Testis (tissue), 3 donors: ENCODE data around the gene EME1. TPM values are rescaled to one million over a fixed set of nuclear protein-coding genes. Genes with fewer than 3 reads are reported as not detected.

Experiments used
- DNase-seq: peaks from one replicate; pipeline ENCODE4 v3.0.0-alpha.2; 2019
- H3K27ac ChIP-seq, 2 donors: fragments of 200-600 bp; sonication (generic); one replicate each; pipeline ENCODE4 v1.5.1; 2019
- H3K27me3 ChIP-seq: fragments of 200-600 bp; sonication (generic); one replicate; pipeline ENCODE4 v1.5.1; 2019
- H3K36me3 ChIP-seq: fragments of 200-600 bp; sonication (generic); one replicate; pipeline ENCODE4 v1.5.1; 2017; ENCODE audit warnings: low read depth; ENCODE audit errors: missing control alignments
- H3K4me1 ChIP-seq: fragments of 200-600 bp; sonication (generic); one replicate; pipeline ENCODE4 v1.5.1; 2019
- H3K4me3 ChIP-seq, 2 donors: fragments of 200-600 bp; sonication (generic); one replicate each; pipeline ENCODE4 v1.5.1; 2017 to 2019
- H3K9me3 ChIP-seq: fragments of 200-600 bp; sonication (generic); one replicate; pipeline ENCODE4 v1.5.1; 2017
- CTCF ChIP-seq, 3 experiments: fragments of 450-650 bp in 2 of 3; fragments of 200-600 bp in 1 of 3; sonication (generic) in 1 of 3; IDR thresholded peaks; one replicate each; pipeline ENCODE4 v1.5.1; 2016 to 2019; ENCODE audit warnings: antibody characterized with exemption in 3 of 3, mild to moderate bottlenecking in 2 of 3, moderate library complexity in 1 of 3
- POLR2A ChIP-seq: fragments of 450-650 bp; IDR thresholded peaks from one replicate; pipeline ENCODE4 v1.6.1; 2017; ENCODE audit warnings: antibody characterized with exemption, mild to moderate bottlenecking, moderate library complexity
- WGBS, 2 donors: methylation state at CpG; one replicate each; pipeline ENCODE4 v1.1.5; 2018; 5-methylcytosine and 5-hydroxymethylcytosine counted together
- intact Hi-C: fragments of 100-400 bp; cut with DNase I; formaldehyde crosslinking; loops from one replicate; pipeline ENCODE4 v1.15.1; 2023; ENCODE audit warnings: low total_unique reads
- polyA plus RNA-seq: library from polyadenylated mRNA; stranded (reverse); fragments of 350-450 nt; fragmentation: Illumina TruSeq; extraction: RNeasy Lipid Tissue Mini Kit (QIAGEN cat#74804); gene quantifications from one replicate; pipeline ENCODE4 v1.2.3, GENCODE V29; 2014; ENCODE audit warnings: low read depth, low replicate concordance; ENCODE audit not compliant: insufficient read depth
- total RNA-seq, 2 donors: library from RNA; depleted of rRNA; stranded (reverse); fragments of >200 nt; gene quantifications; one replicate each; pipeline ENCODE4 v1.2.3, GENCODE V29; 2016

EME1 gene
- total and polyA plus RNA-seq, 3 donors from 2014 or later: 15.6 to 22.8 (median 19.3) TPM

- Histone ChIP-seq H3K36me3 (no peaks in the 10 kb centered on the region), H3K4me3 (no peak overlapping the region), H3K27me3 (no peaks in the 10 kb centered on the region), H3K4me1 (no peaks in the 10 kb centered on the region), H3K9me3 (no peaks in the 10 kb centered on the region), H3K27ac (no peak overlapping the region)
- intact Hi-C loops: no loop called here
- 93 to 97% methylated on average over 2 of the region's 2 CpGs for WGBS, 2 donors
- no peak for DNase-seq
- TF ChIP-seq CTCF (IDR thresholded peaks at IDR 0.05) (no peak), POLR2A (no peak)
Measured at GRCh38 chr17:50337956-50338355, 35.1 kb upstream of the EME1 start.

- no peak for DNase-seq
- intact Hi-C loops: no loop called here
- Histone ChIP-seq H3K27me3 (no peaks in the 10 kb centered on the region), H3K36me3 (no peaks in the 10 kb centered on the region), H3K27ac (no peak overlapping the region), H3K4me3 (no peak overlapping the region), H3K4me1 (no peaks in the 10 kb centered on the region), H3K9me3 (no peaks in the 10 kb centered on the region)
- TF ChIP-seq CTCF (IDR thresholded peaks at IDR 0.05) (no peak), POLR2A (no peak)
Measured at GRCh38 chr17:50338645-50339044, 34.4 kb upstream of the EME1 start.

- Histone ChIP-seq H3K4me1 (no peaks in the 10 kb centered on the region), H3K9me3 (no peaks in the 10 kb centered on the region), H3K27me3 (no peaks in the 10 kb centered on the region), H3K27ac (no peak overlapping the region), H3K4me3 (no peak overlapping the region), H3K36me3 (no peaks in the 10 kb centered on the region)
- no peak for TF ChIP-seq POLR2A
- TF ChIP-seq CTCF (IDR thresholded peaks at IDR 0.05): no peak
- intact Hi-C loops: no loop called here
- no peak for DNase-seq
Measured at GRCh38 chr17:50339381-50339780, 33.6 kb upstream of the EME1 start.

- no peaks in the 10 kb centered on the region for H3K9me3 ChIP-seq
- WGBS, 2 donors: 61 to 63% methylated on average over 10 to 13 of the region's 13 CpGs
- H3K27ac ChIP-seq: no peak overlapping the region
- peaks cover 17% of the 10 kb centered on the region for H3K4me1 ChIP-seq
- DNase-seq: no peak
- TF ChIP-seq CTCF (IDR thresholded peaks at IDR 0.05) (no peak), POLR2A (no peak)
- H3K27me3 ChIP-seq: no peaks in the 10 kb centered on the region
- peak overlapping the region in 1 of 2 donors; percentile 68 for H3K4me3 ChIP-seq
- intact Hi-C loops: no loop called here
- H3K36me3 ChIP-seq: no peaks in the 10 kb centered on the region
Measured at GRCh38 chr17:50344731-50345365, 28.2 kb upstream of the EME1 start.
